NCI-H526 (cell line): ENCODE measurements around the gene LAT.
A peak's percentile ranks its signal among the peaks of the same experiment; 100 is the strongest.
"Not testable (repeated sequence)": the region's sequence is repeated elsewhere in the genome, so short reads cannot be mapped to it uniquely, and the experiment has no call there.

Source experiments
- DNase-seq, 2 experiments: peaks; one replicate each; lab custom pipeline; 2025; lab: John Stamatoyannopoulos, UW

The LAT gene, protein sequence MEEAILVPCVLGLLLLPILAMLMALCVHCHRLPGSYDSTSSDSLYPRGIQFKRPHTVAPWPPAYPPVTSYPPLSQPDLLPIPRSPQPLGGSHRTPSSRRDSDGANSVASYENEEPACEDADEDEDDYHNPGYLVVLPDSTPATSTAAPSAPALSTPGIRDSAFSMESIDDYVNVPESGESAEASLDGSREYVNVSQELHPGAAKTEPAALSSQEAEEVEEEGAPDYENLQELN

DNA sequence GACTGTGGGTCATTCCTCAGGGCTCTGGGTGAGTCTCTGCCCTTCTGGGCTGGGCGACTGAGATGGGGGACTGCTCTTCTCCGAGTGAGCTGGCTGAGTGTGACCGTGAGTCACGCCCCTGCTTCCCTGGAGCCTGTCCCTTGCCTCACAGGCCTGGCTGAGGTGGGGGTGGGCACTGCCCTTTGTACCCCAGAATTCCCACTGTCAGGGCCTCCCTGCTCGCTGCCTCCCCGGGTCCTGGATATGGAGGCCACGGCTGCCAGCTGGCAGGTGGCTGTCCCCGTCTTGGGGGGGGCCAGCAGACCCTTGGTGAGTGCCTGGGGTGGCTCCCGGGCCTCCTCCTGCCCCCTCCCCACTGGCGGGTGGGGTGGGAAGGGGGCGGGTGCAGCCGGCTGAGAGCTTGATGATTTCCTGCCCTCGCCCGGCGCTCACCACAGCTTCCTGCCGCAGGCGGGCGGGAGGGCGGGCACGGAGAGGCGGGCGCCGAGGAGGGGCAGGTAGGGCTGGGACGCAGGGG lies at the start of gene LAT:
TSS of gene LAT (plus strand) at position 434 of the 517 bp plus-strand sequence. CDS start 366 bp downstream, outside the sequence.
- peak in 1 of 2 experiments; percentile 3 for DNase-seq

DNA sequence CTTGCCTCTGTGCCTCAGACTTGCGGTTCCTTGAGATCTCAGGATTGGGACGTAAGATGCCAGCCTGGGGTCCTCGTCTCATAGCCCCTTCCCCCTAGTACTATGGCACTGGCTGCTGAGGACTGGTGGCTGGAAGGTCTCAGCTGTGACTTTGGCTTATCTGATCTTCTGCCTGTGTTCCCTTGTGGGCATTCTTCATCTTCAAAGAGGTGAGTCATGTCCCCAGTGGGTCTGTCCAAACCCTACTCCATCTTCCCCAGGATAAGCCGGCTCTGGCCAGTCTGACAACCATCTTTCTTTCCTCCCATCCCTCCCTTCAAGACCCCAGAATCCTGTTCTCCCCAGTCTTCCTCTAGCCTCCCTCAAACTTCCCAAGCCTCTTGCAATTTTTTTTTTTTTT lies 49.5 kb upstream of the LAT start:
- DNase-seq = no peak

DNA sequence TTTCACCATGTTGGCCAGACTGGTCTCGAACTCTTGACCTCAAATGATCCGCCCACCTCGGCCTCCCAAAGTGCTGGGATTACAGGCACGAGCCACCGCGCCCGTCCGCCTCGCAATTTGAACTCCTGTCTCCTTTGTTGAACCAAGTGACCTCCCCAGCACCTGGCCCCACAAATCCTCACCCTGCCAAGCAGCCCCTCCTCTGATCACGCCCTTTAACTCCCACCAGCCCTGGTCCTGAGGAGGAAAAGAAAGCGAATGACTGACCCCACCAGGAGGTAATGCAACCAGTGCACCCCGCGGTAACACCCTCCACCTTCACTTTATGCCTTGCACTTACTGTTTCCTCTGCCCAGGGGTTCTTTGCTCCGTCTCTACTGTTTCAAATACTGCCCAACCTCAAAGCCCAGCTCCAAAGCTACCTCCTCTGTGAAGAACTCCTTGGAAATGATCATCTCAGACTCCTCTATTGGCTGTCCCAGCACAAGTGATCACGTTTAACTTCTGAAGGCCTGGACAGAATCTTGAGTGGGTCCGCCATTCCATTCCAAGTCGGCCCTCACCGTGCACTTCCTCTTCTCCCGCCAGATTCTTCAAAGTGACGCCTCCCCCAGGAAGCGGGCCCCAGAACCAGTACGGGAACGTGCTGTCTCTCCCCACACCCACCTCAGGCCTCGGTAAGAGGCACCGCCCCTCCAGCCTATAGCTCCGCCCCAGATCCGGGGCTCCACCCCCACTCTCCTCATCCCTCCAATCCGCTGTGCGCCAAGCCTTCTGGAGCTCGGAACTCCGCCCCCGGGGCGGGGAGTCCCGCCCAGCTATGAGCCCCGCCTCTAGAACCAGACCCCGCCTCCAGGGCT lies 48.7 kb upstream of the LAT start:
- DNase-seq = peak; percentile 45 to 91

DNA sequence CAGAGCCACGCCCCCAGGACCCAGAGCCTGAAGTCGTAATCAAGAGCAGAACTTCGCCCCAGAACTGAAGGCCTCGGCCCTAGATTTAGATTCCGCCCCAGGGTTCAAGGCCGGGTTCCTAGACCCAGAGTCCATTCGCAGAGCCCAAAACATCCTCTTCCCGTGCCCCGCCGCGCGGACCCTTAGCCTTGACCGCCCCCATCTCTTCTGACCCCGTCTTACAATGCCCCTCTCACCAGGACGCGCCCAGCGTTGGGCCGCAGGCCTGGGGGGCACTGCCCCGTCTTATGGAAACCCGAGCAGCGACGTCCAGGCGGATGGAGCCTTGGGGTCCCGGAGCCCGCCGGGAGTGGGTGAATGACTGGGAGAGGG lies 48.1 kb upstream of the LAT start:
- no peak for DNase-seq

DNA sequence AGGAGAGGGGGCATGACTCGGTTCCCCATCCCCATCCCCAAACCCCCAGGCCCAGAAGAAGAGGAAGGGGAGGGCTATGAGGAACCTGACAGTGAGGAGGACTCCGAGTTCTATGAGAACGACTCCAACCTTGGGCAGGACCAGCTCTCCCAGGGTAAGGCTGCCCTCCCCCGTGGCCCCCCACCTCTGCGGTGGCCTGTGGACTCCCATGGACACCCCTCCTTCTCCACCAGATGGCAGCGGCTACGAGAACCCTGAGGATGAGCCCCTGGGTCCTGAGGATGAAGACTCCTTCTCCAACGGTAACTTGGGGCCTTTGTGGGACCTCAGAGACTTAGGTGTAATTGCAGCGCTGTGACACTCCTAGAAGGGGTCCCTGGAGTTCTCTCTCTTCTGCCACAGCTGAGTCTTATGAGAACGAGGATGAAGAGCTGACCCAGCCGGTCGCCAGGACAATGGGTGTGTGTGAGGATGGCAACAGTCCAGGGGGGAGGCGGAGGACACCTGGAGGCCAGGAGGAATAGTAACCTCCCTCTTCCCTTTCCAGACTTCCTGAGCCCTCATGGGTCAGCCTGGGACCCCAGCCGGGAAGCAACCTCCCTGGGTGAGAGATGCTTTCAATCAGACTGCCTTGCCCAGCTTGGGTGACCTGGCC lies 47.5 kb upstream of the LAT start:
- DNase-seq = no peak

DNA sequence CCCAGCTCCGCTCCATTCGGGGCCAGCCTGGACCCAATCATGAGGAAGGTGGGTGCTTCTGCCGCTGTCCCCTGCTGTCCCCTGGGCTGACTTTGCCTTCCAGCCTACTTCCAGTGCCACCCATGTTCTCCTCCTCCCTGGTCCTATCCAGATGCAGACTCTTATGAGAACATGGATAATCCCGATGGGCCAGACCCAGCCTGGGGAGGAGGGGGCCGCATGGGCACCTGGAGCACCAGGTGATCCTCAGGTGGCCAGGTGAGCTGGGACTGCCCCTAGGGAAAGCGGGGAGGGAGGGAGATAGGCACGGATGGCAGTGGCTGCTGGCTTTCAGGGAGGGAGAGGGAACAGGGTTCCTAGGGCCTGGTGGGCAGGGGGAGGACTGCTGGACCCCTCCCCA lies 46.1 kb upstream of the LAT start:
- DNase-seq = no peak

DNA sequence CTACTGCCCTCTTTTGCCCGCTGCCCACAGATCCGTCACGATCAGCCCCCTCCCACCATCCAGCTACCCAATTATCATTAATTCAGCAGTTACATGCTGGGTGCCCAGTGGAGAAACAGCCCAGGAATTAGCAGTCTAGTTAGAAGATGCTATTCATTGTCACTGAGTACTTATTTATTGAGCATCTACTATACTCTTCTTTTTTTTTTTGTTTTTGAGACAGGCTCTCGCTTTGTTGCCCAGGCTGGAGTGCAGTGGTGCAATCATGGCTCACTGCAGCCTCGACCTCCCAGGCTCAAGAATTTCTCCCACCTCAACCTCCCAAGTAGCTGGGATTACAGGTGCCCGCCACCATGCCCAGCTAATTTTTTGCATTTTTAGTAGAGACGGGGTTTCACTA lies 45.0 kb upstream of the LAT start:
- not testable (repeated sequence) for DNase-seq

DNA sequence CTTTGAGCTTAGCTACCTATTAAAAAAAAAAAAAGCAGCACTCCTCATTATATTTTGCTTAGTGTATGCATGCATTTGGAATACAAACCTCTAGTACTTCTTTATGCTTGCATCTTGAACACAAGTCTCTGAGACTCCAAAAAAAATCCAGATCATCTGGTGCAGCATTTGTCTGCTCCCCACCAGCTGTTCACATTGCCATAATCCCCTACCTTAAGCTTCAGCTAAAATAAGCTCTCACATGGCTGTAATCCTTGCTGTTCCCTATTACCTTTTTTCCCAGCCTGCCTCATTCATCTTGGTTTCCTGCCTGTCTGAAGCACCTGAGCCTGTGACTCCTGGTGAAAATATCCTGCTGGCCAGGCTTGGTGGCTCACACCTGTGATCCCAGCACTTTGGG lies 41.6 kb upstream of the LAT start:
- DNase-seq = no peak

DNA sequence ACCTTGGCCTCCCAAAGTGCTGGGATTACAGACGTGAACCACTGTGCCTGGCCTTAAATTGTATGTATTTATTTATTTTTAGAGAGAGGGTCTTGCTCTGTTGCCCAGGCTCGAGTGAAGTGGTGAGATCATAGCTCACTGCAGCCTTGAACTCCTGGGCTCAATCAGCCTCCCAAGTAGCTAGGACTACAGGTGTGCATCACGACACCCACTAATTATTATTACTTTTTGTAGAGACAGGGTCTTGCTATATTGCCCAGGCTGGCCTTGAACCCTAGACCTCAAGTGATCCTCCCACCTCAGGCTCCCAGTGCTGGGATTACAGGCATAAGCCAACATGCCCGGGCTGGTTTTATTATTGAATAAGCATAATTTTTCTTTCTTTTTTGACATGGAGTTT lies 38.2 kb upstream of the LAT start:
- DNase-seq = no peak

DNA sequence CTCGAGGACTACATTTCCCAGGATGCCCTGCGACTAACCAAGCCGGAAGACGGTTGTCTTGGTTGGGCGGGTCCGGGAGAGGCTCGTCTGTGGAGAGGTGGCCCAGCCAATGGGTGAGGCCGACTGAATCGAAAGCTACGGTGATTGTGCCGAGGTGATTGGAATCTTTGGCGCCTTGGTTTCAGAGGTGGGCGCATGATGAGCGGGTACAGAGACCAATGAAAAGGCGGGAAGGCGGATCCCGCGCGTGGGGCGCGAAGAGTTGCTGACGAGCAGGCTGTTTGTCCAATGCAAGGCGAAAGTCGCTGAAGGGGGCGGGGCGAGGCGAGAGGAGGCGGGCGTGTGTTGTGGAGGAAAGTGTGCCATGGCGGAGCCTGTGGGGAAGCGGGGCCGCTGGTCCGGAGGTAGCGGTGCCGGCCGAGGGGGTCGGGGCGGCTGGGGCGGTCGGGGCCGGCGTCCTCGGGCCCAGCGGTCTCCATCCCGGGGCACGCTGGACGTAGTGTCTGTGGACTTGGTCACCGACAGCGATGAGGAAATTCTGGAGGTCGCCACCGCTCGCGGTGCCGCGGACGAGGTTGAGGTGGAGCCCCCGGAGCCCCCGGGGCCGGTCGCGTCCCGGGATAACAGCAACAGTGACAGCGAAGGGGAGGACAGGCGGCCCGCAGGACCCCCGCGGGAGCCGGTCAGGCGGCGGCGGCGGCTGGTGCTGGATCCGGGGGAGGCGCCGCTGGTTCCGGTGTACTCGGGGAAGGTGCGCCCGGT lies 34.0 kb upstream of the LAT start, which contains the start of gene NFATC2IP:
TSS of gene NFATC2IP (plus strand) at position 290 of the 762 bp plus-strand sequence. CDS start at position 365, 75 bp downstream.
- DNase-seq = peak; percentile 99

DNA sequence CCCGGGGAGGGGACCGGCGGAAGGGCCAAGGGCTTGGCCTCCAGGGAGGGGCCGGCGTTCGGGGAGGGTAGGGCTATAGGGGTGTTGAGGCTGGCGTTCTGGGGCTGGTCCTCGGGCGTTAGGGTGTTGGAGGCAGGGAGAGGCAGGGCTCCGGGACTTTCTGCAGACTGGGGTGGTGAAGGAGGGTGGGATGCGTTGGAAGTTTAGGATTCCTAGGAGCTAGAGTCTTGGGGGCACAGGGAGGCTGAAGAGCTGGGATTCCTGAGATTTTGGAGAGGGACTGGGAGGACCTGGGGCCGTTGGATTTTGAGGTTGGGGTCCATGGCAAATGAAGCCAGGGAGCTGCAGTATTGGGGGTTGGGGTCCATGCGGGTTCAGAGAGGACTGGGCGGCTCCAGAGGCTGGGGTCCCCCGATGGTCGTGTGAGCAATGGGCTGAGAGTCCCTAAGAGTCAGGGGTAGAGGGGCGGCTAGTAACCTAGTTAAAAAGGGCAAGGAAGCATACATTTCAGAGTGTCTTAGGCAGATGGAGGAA lies 33.4 kb upstream of the LAT start:
- DNase-seq = no peak

DNA sequence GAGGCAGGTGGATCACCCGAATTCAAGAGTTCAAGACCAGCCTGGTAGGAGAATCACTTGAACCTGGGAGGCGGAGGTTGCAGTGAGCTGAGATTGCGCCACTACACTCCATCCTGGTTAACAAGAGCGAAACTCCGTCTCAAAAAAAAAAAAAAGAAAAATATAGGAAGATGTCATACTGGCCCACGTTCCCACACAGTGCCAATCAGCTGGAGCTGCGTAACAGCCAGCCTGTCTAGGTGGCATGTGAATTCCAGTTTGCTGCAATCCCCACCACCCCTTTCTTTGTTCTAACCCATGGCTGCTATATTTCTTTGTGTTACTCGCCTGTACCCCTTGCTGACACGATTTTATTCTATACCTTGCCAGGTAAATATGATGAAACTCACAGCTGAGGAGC lies 26.6 kb upstream of the LAT start:
- DNase-seq = no peak

DNA sequence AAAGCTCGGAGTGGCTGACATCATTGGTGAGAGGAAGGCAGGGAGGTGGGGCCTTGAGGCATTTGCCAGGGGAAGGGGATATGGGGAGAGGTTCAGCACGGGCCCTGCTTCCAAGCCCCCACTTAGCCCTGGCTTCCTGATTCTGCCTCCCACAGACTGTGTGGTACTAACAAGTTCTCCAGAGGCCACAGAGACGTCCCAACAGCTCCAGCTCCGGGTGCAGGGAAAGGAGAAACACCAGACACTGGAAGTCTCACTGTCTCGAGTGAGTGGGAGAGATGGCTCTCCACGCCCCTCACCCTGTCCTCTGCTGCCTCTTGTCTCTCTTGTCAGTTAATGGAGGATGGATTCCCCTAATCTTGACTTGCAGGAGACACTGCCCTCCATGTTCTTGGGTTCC lies 26.0 kb upstream of the LAT start:
- DNase-seq = no peak

DNA sequence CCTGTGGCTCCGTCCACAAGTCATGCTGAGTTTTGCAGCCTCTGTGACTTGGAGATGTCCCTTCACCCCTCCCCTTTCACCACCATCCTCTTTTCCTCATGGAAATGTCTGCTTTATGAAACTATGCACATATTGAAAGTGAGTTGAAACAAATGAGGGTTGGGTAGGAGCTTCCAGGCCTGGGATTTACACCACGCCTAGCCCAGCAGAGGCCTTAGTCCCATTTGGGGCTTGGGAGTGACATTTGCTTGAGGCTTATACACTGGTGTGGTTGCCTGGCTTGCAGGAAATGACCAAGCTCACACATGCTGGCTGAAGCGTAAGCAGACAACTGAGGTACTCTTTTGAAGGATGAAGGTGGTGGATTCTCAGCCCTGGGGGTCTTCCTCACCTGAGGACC lies 20.8 kb upstream of the LAT start:
- DNase-seq = no peak

DNA sequence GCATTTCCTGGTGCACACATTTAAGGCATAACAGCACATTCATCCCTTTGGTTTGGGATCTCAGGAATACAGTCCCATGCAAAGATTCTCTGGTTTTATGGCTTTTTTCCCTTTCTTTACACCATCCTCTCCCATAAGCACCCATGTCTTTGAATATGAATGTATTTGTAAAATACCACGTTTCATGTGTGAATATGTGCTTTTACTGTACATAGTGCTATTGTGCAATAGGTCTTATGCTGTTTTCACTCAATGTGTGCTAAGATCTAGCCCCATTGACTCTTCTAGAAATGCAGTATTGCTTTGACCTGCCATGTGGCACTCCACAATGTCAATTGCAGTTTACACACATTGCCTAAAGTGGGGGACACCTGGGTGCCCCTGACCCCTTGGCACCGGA lies 20.4 kb upstream of the LAT start:
- no peak for DNase-seq

DNA sequence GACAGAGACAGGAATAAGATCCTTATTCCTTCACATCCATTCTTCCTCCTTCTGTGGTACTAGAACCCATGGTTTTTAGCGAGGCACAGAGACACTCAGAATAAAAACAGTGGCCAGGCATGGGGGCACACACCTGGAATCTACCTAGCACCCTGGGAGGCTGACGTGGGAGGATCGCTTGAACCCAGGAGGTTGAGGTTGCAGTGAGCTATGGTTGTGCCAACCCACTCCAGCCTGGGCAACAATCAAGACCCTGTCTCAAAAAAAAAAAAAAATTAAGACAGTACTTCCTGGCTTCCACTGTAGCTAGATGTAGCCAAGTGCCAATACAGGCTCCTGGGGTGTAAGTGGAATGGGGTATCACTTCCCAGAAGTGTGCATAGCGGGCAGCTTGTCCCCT lies 17.7 kb upstream of the LAT start:
- no peak for DNase-seq

DNA sequence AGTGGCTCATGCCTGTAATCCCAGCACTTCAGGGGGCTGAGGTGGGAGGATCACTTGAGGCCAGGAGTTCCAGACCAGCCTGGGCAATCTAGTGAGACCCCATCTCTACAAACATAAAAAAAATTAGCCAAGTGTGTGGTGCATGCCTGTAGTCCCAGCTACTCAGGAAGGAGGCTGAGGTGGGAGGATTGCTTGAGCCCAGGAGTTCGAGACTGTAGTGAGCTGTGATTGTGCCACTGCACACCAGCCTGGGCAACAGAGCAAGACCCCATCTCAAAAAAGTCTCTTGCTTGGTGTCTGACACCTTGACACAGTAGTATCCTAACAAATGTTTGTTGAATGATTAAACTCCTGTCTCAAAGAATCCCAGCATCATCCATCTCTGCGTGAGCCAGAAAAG lies 15.2 kb upstream of the LAT start:
- not testable (repeated sequence) for DNase-seq

DNA sequence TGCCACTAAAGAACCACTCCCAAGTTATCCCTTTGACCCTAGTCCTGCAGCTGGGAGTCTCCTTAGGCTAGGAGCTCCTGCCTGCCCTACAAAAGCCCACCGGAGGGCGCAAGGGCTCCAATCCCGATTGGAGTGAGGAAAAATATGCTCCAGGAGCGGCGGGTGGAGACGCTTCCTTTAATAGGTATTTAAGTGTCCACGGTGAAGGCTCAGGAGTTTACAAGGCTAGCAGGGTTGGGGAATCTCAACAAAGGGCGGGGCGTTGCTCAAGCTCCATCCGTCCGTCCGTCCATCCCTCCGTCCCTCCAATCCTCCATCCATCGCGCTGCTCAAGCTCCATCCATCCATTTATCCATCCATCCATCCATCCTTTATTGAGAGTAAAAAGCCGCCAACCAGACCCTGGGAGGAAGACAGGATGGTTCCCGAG lies 10.8 kb upstream of the LAT start:
- DNase-seq = peak; percentile 32 to 70

DNA sequence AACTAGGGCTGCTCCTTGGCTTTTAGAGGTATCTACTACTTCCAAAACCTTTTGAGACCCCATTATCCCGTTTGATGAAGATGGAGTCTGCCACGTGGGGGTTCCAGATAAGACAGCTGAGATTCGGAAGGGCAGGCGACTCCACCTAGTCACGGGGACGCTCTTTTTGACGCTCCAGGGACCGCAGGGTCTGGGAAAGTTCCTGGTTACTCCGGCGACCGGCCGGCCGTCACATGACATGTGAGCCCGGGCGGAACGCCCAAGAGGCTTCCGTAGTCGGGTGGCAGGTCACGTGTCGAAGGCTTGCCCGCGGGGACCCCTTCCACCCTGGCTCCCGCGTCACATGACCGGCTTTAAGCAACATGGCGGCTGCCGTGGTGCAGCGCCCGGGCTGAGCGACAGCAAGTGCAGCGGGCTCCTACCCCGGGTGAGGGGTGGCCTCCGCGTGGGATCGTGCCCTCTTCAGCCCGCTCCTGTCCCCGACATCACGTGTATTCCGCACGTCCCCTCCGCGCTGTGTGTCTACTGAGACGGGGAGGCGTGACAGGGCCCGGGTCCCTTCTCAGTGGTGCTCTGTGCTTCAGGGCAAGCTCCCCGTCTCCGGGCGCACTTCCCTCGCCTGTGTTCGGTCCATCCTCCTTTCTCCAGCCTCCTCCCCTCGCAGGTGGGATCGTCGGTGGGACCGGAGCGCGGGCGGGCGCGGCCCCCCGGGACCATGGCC lies 10.3 kb upstream of the LAT start, which contains the start of gene SPNS1:
TSS of gene SPNS1 (plus strand) at position 342 of the 721 bp plus-strand sequence. CDS start at position 716, 374 bp downstream.
- peak; percentile 85 to 96 for DNase-seq

DNA sequence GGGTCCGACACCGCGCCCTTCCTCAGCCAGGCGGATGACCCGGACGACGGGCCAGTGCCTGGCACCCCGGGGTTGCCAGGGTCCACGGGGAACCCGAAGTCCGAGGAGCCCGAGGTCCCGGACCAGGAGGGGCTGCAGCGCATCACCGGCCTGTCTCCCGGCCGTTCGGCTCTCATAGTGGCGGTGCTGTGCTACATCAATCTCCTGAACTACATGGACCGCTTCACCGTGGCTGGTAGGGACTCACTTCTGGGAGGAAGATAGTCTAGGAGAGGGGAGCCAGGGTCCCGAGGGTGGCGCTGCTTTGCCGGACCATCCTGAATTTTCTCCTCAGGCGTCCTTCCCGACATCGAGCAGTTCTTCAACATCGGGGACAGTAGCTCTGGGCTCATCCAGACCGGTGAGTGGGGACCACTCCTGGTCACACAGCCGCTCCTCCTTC lies 9.7 kb upstream of the LAT start:
- peak in 1 of 2 experiments; percentile 13 for DNase-seq
